PC-3 (cell line): ENCODE measurements around the gene DCAF4L1. TPM values are rescaled to one million over a fixed set of nuclear protein-coding genes. Genes with fewer than 3 reads are reported as not detected.

Source experiments
- ATAC-seq: fragments of 200-7000 bp; cut with Tn5 transposase; 2 replicates; pipeline ENCODE4 v1.9.1; 2020; ENCODE audit warnings: mild to moderate bottlenecking, moderate library complexity
- BruUV-seq: library from RNA; stranded (reverse); fragments of 400-500 nt; replicated peaks from 2 replicates; lab custom pipeline; 2021; lab: Mats Ljungman, UMichigan
- CTCF ChIA-PET: fragments of 300-600 bp; sonication (Branson Sonifier 250); formaldehyde crosslinking; loops from one replicate; lab custom pipeline; 2022; ENCODE audit warnings: antibody characterized with exemption; lab: Charles Lee
- POLR2A ChIA-PET: fragments of 300-600 bp; sonication (Branson Sonifier 250); formaldehyde crosslinking; loops from one replicate; lab custom pipeline; 2022; ENCODE audit warnings: antibody characterized with exemption; ENCODE audit not compliant: unreplicated experiment; lab: Charles Lee
- DNase-seq: peaks from one replicate; pipeline ENCODE4 v3.0.0-alpha.2; 2015
- H2AFZ ChIP-seq: fragments of 300-600 bp; sonication (generic); 2 replicates; pipeline ENCODE4 v1.6.0; 2016; ENCODE audit warnings: antibody characterized with exemption, low read length
- H3F3A ChIP-seq: fragments of 300-600 bp; sonication (generic); one replicate; pipeline ENCODE4 v1.6.0; 2017; ENCODE audit warnings: antibody characterized with exemption, low read length, control low read depth, mild to moderate bottlenecking; ENCODE audit not compliant: unreplicated experiment
- H3K27ac ChIP-seq: fragments of 300-600 bp; sonication (generic); 2 replicates; pipeline ENCODE4 v1.5.1; 2016; ENCODE audit warnings: mild to moderate bottlenecking, low read length
- H3K27me3 ChIP-seq: fragments of 300-600 bp; sonication (generic); 2 replicates; pipeline ENCODE4 v1.6.1; 2016; ENCODE audit warnings: low read length, mixed read lengths
- H3K36me3 ChIP-seq: fragments of 300-600 bp; sonication (generic); 2 replicates; pipeline ENCODE4 v1.6.1; 2016; ENCODE audit warnings: low read depth, mixed run types, low read length, mixed read lengths
- H3K4me1 ChIP-seq: fragments of 300-600 bp; sonication (generic); 2 replicates; pipeline ENCODE4 v1.5.1; 2016; ENCODE audit warnings: low read length; ENCODE audit not compliant: insufficient read depth
- H3K4me2 ChIP-seq: fragments of 300-600 bp; sonication (generic); 2 replicates; pipeline ENCODE4 v1.6.0; 2016; ENCODE audit warnings: low read length
- H3K4me3 ChIP-seq: fragments of 300-600 bp; sonication (generic); 2 replicates; pipeline ENCODE4 v1.5.1; 2016; ENCODE audit warnings: mild to moderate bottlenecking, low read length, mixed read lengths
- H3K79me2 ChIP-seq: fragments of 300-600 bp; sonication (generic); 2 replicates; pipeline ENCODE4 v1.6.1; 2017; ENCODE audit warnings: low read length, mixed read lengths
- H3K9ac ChIP-seq: fragments of 300-600 bp; sonication (generic); 2 replicates; pipeline ENCODE4 v1.6.0; 2016; ENCODE audit warnings: mild to moderate bottlenecking, low read length
- H3K9me2 ChIP-seq: fragments of 300-600 bp; sonication (generic); replicated peaks from 2 replicates; pipeline ENCODE4 v1.6.1; 2016; ENCODE audit warnings: mixed run types, low read length, mixed read lengths
- H3K9me3 ChIP-seq: fragments of 300-600 bp; sonication (generic); 2 replicates; pipeline ENCODE4 v1.6.1; 2016; ENCODE audit warnings: low read length, mixed read lengths
- H4K20me1 ChIP-seq: fragments of 300-600 bp; sonication (generic); 2 replicates; pipeline ENCODE4 v1.6.1; 2016; ENCODE audit warnings: low read length, mixed read lengths
- CTCF ChIP-seq: fragments of 300-600 bp; sonication (generic); conservative IDR thresholded peaks from 2 replicates; pipeline ENCODE4 v1.5.1; 2017; ENCODE audit warnings: antibody characterized with exemption, low read depth, mild to moderate bottlenecking, low read length
- EZH2 ChIP-seq: fragments of 300-600 bp; sonication (generic); IDR thresholded peaks from one replicate; pipeline ENCODE4 v1.6.1; 2017; ENCODE audit warnings: antibody characterized with exemption, mild to moderate bottlenecking, low read length; ENCODE audit not compliant: unreplicated experiment
- EZH2phosphoT487 ChIP-seq: fragments of 300-600 bp; sonication (generic); IDR thresholded peaks from 2 replicates; pipeline ENCODE4 v1.6.1; 2018; ENCODE audit warnings: mild to moderate bottlenecking, antibody characterized with exemption, low read length, borderline replicate concordance
- intact Hi-C: fragments of 100-400 bp; cut with micrococcal nuclease; formaldehyde crosslinking; loops from 2 replicates; pipeline ENCODE4 v1.9.0; 2023
- total RNA-seq: library from RNA; depleted of rRNA; stranded (reverse); fragments of >200 nt; gene quantifications from 2 replicates; pipeline ENCODE4 v1.2.3, GENCODE V29; 2014

The DCAF4L1 gene
- total RNA-seq, 1 experiment from 2014 or later = 0.22 TPM

GRCh38 chr4:41985151-41985550 lies 3.6 kb downstream of the DCAF4L1 start:
- no peaks in the 10 kb centered on the region for H3K36me3 ChIP-seq
- peaks cover 8% of the 10 kb centered on the region; the same call in 1 of the 2 replicates for H3K79me2 ChIP-seq
- no peak for DNase-seq
- ChIA-PET POLR2A (no interaction called here), CTCF (no interaction called here)
- H3K9ac ChIP-seq = no peak overlapping the region
- TF ChIP-seq EZH2phosphoT487 (no peak), EZH2 (no peak), CTCF (no peak)
- no peaks in the 10 kb centered on the region for H3K9me3 ChIP-seq
- no TSS peak for BruUV-seq
- H3F3A ChIP-seq = no peaks in the 10 kb centered on the region
- no peak overlapping the region for H3K4me3 ChIP-seq
- H3K9me2 ChIP-seq = no peaks in the 10 kb centered on the region
- no peak for ATAC-seq
- peaks cover 7% of the 10 kb centered on the region; the same call in 1 of the 2 replicates for H3K4me1 ChIP-seq
- no peaks in the 10 kb centered on the region for H4K20me1 ChIP-seq
- no peak overlapping the region for H2AFZ ChIP-seq
- H3K4me2 ChIP-seq = no peak overlapping the region
- no peaks in the 10 kb centered on the region for H3K27me3 ChIP-seq
- intact Hi-C loops = no loop called here
- H3K27ac ChIP-seq = no peak overlapping the region

GRCh38 chr4:41989994-41990364 lies 8.4 kb downstream of the DCAF4L1 start:
- H3K9me2 ChIP-seq = no peaks in the 10 kb centered on the region
- H3K27ac ChIP-seq = peak overlapping the region; percentile 18; the same call in 1 of the 2 replicates
- intact Hi-C loops = loop anchor here (5.0 kb wide), 2 partner anchors 57 to 422 kb away; no protein-coding TSS in a partner anchor
- H3K4me2 ChIP-seq = peak overlapping the region; percentile 97
- TF ChIP-seq EZH2 (no peak), CTCF (no peak), EZH2phosphoT487 (no peak)
- peak overlapping the region; percentile 95 for H2AFZ ChIP-seq
- no peak for DNase-seq
- ChIA-PET CTCF (no interaction called here), POLR2A (no interaction called here)
- no peaks in the 10 kb centered on the region for H3K27me3 ChIP-seq
- H3K9ac ChIP-seq = peak overlapping the region; percentile 87
- peaks cover 15% of the 10 kb centered on the region for H3K4me1 ChIP-seq
- H3F3A ChIP-seq = no peaks in the 10 kb centered on the region
- H3K4me3 ChIP-seq = peak overlapping the region; percentile 98
- H3K36me3 ChIP-seq = no peaks in the 10 kb centered on the region
- H3K79me2 ChIP-seq = peaks cover 39% of the 10 kb centered on the region
- H3K9me3 ChIP-seq = no peaks in the 10 kb centered on the region
- TSS peak; percentile 91 for BruUV-seq
- ATAC-seq = peak; percentile 13
- no peaks in the 10 kb centered on the region for H4K20me1 ChIP-seq

GRCh38 chr4:41990365-41991111 lies 9.0 kb downstream of the DCAF4L1 start, which contains the start of gene SLC30A9:
SLC30A9 (plus strand) TSS chr4:41990530; CDS start chr4:41990652, 122 bp downstream.
- peak within 1 kb of the TSS; percentile 97 for H3K4me2 ChIP-seq
- CTCF ChIA-PET = no interaction called here
- intact Hi-C loops = loop anchor here (5.0 kb wide), 2 partner anchors 57 to 422 kb away; no protein-coding TSS in a partner anchor
- H3K27me3 ChIP-seq = no peaks in the 10 kb centered on the region
- peak within 1 kb of the TSS; percentile 95 for H2AFZ ChIP-seq
- peaks cover 15% of the 10 kb centered on the region for H3K4me1 ChIP-seq
- H3K27ac ChIP-seq = peak within 1 kb of the TSS; percentile 32
- peaks cover 39% of the 10 kb centered on the region for H3K79me2 ChIP-seq
- peak within 1 kb of the TSS; percentile 98 for H3K4me3 ChIP-seq
- H3K9me3 ChIP-seq = no peaks in the 10 kb centered on the region
- H3F3A ChIP-seq = no peaks in the 10 kb centered on the region
- POLR2A ChIA-PET = no interaction called here
- TF ChIP-seq CTCF (no peak; the same call in 1 of the 2 replicates), EZH2 (no peak), EZH2phosphoT487 (no peak)
- no peaks in the 10 kb centered on the region for H4K20me1 ChIP-seq
- H3K9me2 ChIP-seq = no peaks in the 10 kb centered on the region
- DNase-seq (peak; percentile 91), ATAC-seq (peak; percentile 83)
- BruUV-seq = TSS peak; percentile 62
- H3K36me3 ChIP-seq = no peaks in the 10 kb centered on the region
- peak within 1 kb of the TSS; percentile 87 for H3K9ac ChIP-seq
